Measurements from ENCODE around the gene MRPS26.

GRCh38 chr20:3042625-3043024, 3.2 kb upstream of the MRPS26 start:
- TF ChIP-seq CTCF (IDR thresholded peaks at IDR 0.05): no peak
- no peak for TF ChIP-seq POLR2A (IDR thresholded peaks at IDR 0.05)

Measured in prostate gland (tissue), 2 donors.